OCI-LY7 (cell line): ENCODE measurements around the gene PCSK9.

Experiments used
- EZH2phosphoT487 ChIP-seq: fragments of 200-600 bp; sonication (generic); IDR thresholded peaks from 2 replicates; pipeline ENCODE4 v1.6.1; 2018; ENCODE audit warnings: low read depth, borderline replicate concordance, mild to moderate bottlenecking, mixed run types, antibody characterized with exemption, low read length, moderate library complexity, mixed read lengths
- TF ChIP-seq, protein P1 (sequence below): fragments of 200-600 bp; sonication (generic); conservative IDR thresholded peaks from 2 replicates; pipeline ENCODE4 v1.5.1; 2014; ENCODE audit warnings: mild to moderate bottlenecking, antibody characterized with exemption, low read length, moderate library complexity, mixed read lengths

DNA sequence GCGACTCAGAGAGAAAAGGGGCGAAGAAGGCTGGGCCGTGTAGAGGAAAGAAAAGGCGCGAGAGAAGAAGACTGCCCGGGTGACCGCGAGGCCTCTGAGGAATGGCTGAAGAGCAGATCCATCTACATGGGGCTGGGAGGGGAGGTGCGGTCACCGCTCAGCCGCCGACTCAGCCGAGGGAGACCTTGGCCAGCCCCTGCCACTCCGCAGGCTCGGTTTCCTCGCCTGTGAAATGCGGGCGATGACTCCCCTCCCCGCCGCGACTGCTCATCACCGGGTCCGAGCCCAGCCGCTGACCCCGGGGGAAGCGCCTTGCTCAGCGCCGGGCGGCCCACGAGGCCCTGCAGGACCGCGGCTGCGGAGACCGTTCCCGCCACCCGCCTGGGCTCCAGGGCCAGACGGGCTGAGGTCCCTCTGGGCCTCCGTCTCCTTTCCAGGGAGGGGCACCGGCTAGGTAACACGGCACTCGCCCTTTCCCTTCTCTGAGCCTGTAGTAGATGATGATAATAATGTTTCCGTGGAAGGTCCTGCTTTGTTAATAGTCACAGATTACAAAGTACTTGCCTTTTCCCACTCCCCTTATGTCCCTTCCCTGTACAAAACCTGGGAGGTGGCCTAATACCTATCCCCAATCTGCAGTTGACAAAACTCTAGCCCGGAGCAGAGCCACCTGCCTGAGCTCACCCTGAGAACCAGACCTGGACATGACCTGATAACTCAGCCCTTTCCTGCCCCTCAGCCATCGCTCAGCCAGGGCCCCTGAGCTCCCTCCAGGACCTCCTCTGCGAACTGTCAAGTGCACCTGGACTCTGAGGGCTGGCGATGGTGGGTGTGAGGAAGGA, 42.3 kb upstream of the PCSK9 start:
- TF ChIP-seq, protein P1, sequence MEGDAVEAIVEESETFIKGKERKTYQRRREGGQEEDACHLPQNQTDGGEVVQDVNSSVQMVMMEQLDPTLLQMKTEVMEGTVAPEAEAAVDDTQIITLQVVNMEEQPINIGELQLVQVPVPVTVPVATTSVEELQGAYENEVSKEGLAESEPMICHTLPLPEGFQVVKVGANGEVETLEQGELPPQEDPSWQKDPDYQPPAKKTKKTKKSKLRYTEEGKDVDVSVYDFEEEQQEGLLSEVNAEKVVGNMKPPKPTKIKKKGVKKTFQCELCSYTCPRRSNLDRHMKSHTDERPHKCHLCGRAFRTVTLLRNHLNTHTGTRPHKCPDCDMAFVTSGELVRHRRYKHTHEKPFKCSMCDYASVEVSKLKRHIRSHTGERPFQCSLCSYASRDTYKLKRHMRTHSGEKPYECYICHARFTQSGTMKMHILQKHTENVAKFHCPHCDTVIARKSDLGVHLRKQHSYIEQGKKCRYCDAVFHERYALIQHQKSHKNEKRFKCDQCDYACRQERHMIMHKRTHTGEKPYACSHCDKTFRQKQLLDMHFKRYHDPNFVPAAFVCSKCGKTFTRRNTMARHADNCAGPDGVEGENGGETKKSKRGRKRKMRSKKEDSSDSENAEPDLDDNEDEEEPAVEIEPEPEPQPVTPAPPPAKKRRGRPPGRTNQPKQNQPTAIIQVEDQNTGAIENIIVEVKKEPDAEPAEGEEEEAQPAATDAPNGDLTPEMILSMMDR: no peak
- no peak for TF ChIP-seq EZH2phosphoT487
